IMR-90 (cell line): ENCODE data around the gene AOX1. TPM values are rescaled to one million over a fixed set of nuclear protein-coding genes. Genes with fewer than 3 reads are reported as not detected.

Experiments used
- ATAC-seq: fragments of 200-7000 bp; cut with Tn5 transposase; 2 replicates; pipeline ENCODE4 v1.9.1; 2020; ENCODE audit warnings: low read depth, mild to moderate bottlenecking, moderate library complexity
- BruUV-seq: library from RNA; stranded (reverse); fragments of 400-500 nt; replicated peaks from 2 replicates; lab custom pipeline; 2021; lab: Mats Ljungman, UMichigan
- CTCF ChIA-PET: fragments of 300-600 bp; formaldehyde crosslinking; extraction: SDS; loops from one replicate; lab custom pipeline; 2021; ENCODE audit warnings: antibody characterized with exemption; lab: Yijun Ruan, JAX
- POLR2A ChIA-PET: fragments of 300-600 bp; sonication (Branson Sonifier 250); formaldehyde crosslinking; loops from one replicate; lab custom pipeline; 2022; ENCODE audit warnings: antibody characterized with exemption; ENCODE audit not compliant: unreplicated experiment; lab: Charles Lee
- DNase-seq: peaks from one replicate; pipeline ENCODE4 v3.0.0; 2013
- H2AFZ ChIP-seq: replicated peaks from 2 replicates; pipeline ENCODE3; 2013; ENCODE audit warnings: low read length, mild to moderate bottlenecking; ENCODE audit not compliant: poor library complexity
- H2AK5ac ChIP-seq: 2 replicates; pipeline ENCODE4 v1.6.1; 2013; ENCODE audit warnings: low read depth, low read length, inconsistent platforms
- H2AK9ac ChIP-seq: replicated peaks from 2 replicates; pipeline ENCODE3; 2013; ENCODE audit warnings: mild to moderate bottlenecking, low read depth, low read length, moderate library complexity; ENCODE audit not compliant: poor library complexity
- H2BK120ac ChIP-seq: 2 replicates; pipeline ENCODE4 v1.6.1; 2013; ENCODE audit warnings: low read depth, low read length, inconsistent platforms
- H2BK15ac ChIP-seq: 3 replicates; pipeline ENCODE4 v1.6.1; 2013; ENCODE audit warnings: low read depth, low read length, inconsistent platforms
- H2BK20ac ChIP-seq: 2 replicates; pipeline ENCODE4 v1.6.1; 2013; ENCODE audit warnings: low read depth, mild to moderate bottlenecking, inconsistent platforms, low read length, moderate library complexity
- H2BK5ac ChIP-seq: 2 replicates; pipeline ENCODE4 v1.6.1; 2013; ENCODE audit warnings: mild to moderate bottlenecking, low read depth, low read length, inconsistent platforms; ENCODE audit not compliant: poor library complexity, severe bottlenecking
- H3K14ac ChIP-seq: replicated peaks from 2 replicates; pipeline ENCODE4 v1.6.1; 2013; ENCODE audit warnings: low read depth, low read length, inconsistent platforms
- H3K18ac ChIP-seq: 2 replicates; pipeline ENCODE4 v1.6.1; 2013; ENCODE audit warnings: low read depth, low read length, control low read depth
- H3K23ac ChIP-seq: 2 replicates; pipeline ENCODE4 v1.6.1; 2013; ENCODE audit warnings: low read depth, low read length, inconsistent platforms
- H3K27ac ChIP-seq: 2 replicates; pipeline ENCODE4 v1.5.1; 2013; ENCODE audit warnings: mild to moderate bottlenecking, control low read depth, low read length; ENCODE audit not compliant: insufficient read depth
- H3K27me3 ChIP-seq: 2 replicates; pipeline ENCODE4 v1.6.1; 2013; ENCODE audit warnings: low read length; ENCODE audit not compliant: control insufficient read depth, insufficient read depth
- H3K36me3 ChIP-seq: 2 replicates; pipeline ENCODE4 v1.6.1; 2013; ENCODE audit warnings: low read length, mixed read lengths; ENCODE audit not compliant: control insufficient read depth, insufficient read depth
- H3K4ac ChIP-seq: 2 replicates; pipeline ENCODE4 v1.6.1; 2013; ENCODE audit warnings: low read depth, low read length, inconsistent platforms
- H3K4me1 ChIP-seq: 2 replicates; pipeline ENCODE4 v1.6.1; 2013; ENCODE audit warnings: low read length, mixed read lengths; ENCODE audit not compliant: control insufficient read depth, insufficient read depth
- H3K4me2 ChIP-seq: 2 replicates; pipeline ENCODE4 v1.6.1; 2013; ENCODE audit warnings: low read depth, mild to moderate bottlenecking, control low read depth, low read length, moderate library complexity
- H3K4me3 ChIP-seq: 2 replicates; pipeline ENCODE4 v1.5.1; 2013; ENCODE audit warnings: low read depth, mild to moderate bottlenecking, control low read depth, low read length, moderate library complexity; ENCODE audit not compliant: insufficient read depth
- H3K56ac ChIP-seq: 2 replicates; pipeline ENCODE4 v1.6.1; 2013; ENCODE audit warnings: low read length, inconsistent platforms; ENCODE audit not compliant: insufficient read depth; ENCODE audit errors: extremely low read depth
- H3K79me1 ChIP-seq, 2 experiments: 2 replicates each; pipeline ENCODE4 v1.6.1; 2013; ENCODE audit warnings: low read length in 2 of 2, inconsistent platforms in 1 of 2, low read depth in 1 of 2
- H3K9ac ChIP-seq: 2 replicates; pipeline ENCODE4 v1.6.1; 2013; ENCODE audit warnings: low read depth, low read length, control low read depth
- H3K9me1 ChIP-seq: 2 replicates; pipeline ENCODE4 v1.6.1; 2013; ENCODE audit warnings: low read length, inconsistent platforms; ENCODE audit not compliant: insufficient read depth
- H3K9me3 ChIP-seq: 2 replicates; pipeline ENCODE4 v1.6.1; 2013; ENCODE audit warnings: low read length; ENCODE audit not compliant: control insufficient read depth, insufficient read depth
- H4K20me1 ChIP-seq: 2 replicates; pipeline ENCODE4 v1.6.1; 2013; ENCODE audit warnings: low read length, inconsistent platforms; ENCODE audit not compliant: insufficient read depth
- H4K5ac ChIP-seq: 2 replicates; pipeline ENCODE4 v1.6.1; 2013; ENCODE audit warnings: mild to moderate bottlenecking, low read depth, low read length, control low read depth
- H4K8ac ChIP-seq, 2 experiments: 2 replicates each; pipeline ENCODE4 v1.6.1; 2013; ENCODE audit warnings: low read depth in 2 of 2, low read length in 2 of 2, control low read depth in 1 of 2, inconsistent platforms in 1 of 2
- H4K91ac ChIP-seq: 2 replicates; pipeline ENCODE4 v1.6.1; 2013; ENCODE audit warnings: low read depth, low read length, inconsistent platforms; ENCODE audit not compliant: insufficient read depth
- BHLHE40 ChIP-seq: fragments of 150-350 bp; IDR thresholded peaks from 2 replicates; pipeline ENCODE4 v1.6.1; 2016; ENCODE audit warnings: mild to moderate bottlenecking, low read depth, low read length
- CEBPB ChIP-seq: IDR thresholded peaks from 2 replicates; pipeline ENCODE4 v1.6.1; 2012; ENCODE audit warnings: low read depth, low read length, improper control_type of control experiment
- CHD1 ChIP-seq: IDR thresholded peaks from 2 replicates; pipeline ENCODE4 v1.6.1; 2012; ENCODE audit warnings: low read depth, low read length, improper control_type of control experiment
- CTCF ChIP-seq: conservative IDR thresholded peaks from 2 replicates; pipeline ENCODE4 v1.5.1; 2012; ENCODE audit warnings: mild to moderate bottlenecking, low read depth, low read length, improper control_type of control experiment
- MAFK ChIP-seq: IDR thresholded peaks from 2 replicates; pipeline ENCODE4 v1.6.1; 2012; ENCODE audit warnings: low read depth, low read length, improper control_type of control experiment
- MAZ ChIP-seq: IDR thresholded peaks from 2 replicates; pipeline ENCODE4 v1.6.1; 2012; ENCODE audit warnings: low read depth, mild to moderate bottlenecking, low read length, improper control_type of control experiment, moderate library complexity, borderline replicate concordance
- NFE2L2 ChIP-seq: fragments of 150-350 bp; IDR thresholded peaks from 2 replicates; pipeline ENCODE4 v1.6.1; 2016; ENCODE audit warnings: low read depth, mild to moderate bottlenecking, low read length
- POLR2A ChIP-seq: IDR thresholded peaks from 2 replicates; pipeline ENCODE4 v1.6.1; 2012; ENCODE audit warnings: mild to moderate bottlenecking, low read depth, low read length
- RAD21 ChIP-seq: IDR thresholded peaks from 2 replicates; pipeline ENCODE4 v1.6.1; 2012; ENCODE audit warnings: low read length, improper control_type of control experiment
- RCOR1 ChIP-seq: IDR thresholded peaks from 2 replicates; pipeline ENCODE4 v1.6.1; 2012; ENCODE audit warnings: mild to moderate bottlenecking, low read length, improper control_type of control experiment; ENCODE audit not compliant: insufficient replicate concordance
- RFX5 ChIP-seq: IDR thresholded peaks from 2 replicates; pipeline ENCODE4 v1.8.0; 2012; ENCODE audit warnings: low read depth, mild to moderate bottlenecking, low read length, moderate library complexity
- SMC3 ChIP-seq: fragments of 150-350 bp; IDR thresholded peaks from 2 replicates; pipeline ENCODE4 v1.6.1; 2016; ENCODE audit warnings: low read depth, mild to moderate bottlenecking, antibody characterized with exemption, low read length, moderate library complexity
- USF2 ChIP-seq: fragments of 150-350 bp; IDR thresholded peaks from 2 replicates; pipeline ENCODE4 v1.6.1; 2017; ENCODE audit warnings: mild to moderate bottlenecking, antibody characterized with exemption, low read length, low read depth
- WGBS, 2 experiments: methylation state at CpG; one replicate each; pipeline versions ENCODE4 v1.1.5 to v1.1.7; 2013; ENCODE audit warnings: missing lambda C conversion rate in 2 of 2; ENCODE audit not compliant: insufficient read length in 1 of 2; ENCODE audit errors: extremely low coverage in 2 of 2; 5-methylcytosine and 5-hydroxymethylcytosine counted together
- dilution Hi-C: fragments of 300-500 bp; cut with HindIII; formaldehyde crosslinking; loops from one replicate; pipeline ENCODE4 v1.14.3; 2018; ENCODE audit warnings: low sequenced_read_pairs; ENCODE audit not compliant: unreplicated experiment
- in situ Hi-C: fragments of 300-500 bp; cut with MboI; formaldehyde crosslinking; loops from 3 replicates; pipeline ENCODE4 v1.14.3; 2019; ENCODE audit warnings: low sequenced_read_pairs, inconsistent platforms, mixed read lengths
- intact Hi-C: fragments of 100-400 bp; cut with micrococcal nuclease; formaldehyde crosslinking; loops from 2 replicates; pipeline ENCODE4 v1.10.0; 2022
- polyA plus RNA-seq, 3 experiments: library from polyadenylated mRNA; depleted of rRNA; stranded (reverse); fragments of >200 nt; gene quantifications; 2 replicates each; pipeline ENCODE4 v1.2.3, GENCODE V29; 2012; ENCODE audit warnings: low replicate concordance in 1 of 3
- total RNA-seq: library from RNA; depleted of rRNA; stranded (reverse); fragments of >200 nt; gene quantifications from 2 replicates; pipeline ENCODE4 v1.2.3, GENCODE V29; 2012

AOX1 gene
- total and polyA plus RNA-seq, 2 of the 4 experiments (the other 2 are of a cell fraction), result 21.7 to 59.9 TPM

DNA sequence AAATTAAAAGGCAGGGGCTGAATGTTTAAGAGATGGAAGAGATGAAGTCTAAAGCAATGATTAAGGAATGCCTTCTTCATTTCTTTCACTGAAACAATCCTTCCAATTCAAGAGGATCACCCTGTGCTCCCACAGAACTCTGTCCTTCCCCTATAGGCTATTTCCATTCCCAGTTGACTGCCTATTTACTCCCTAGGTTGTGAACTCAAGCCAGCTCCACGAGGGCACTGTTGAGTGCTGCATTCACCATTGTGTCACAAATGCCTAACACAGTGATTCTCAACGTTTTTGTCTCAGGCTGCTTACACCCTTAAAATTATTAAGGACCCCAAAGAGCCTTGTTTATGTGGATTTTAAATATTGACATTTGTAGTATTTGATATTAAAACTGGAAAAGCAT is 112.4 kb downstream of the AOX1 start:
- no peak overlapping the region for H3K23ac ChIP-seq

More for the DNA sequence above, 112.4 kb downstream of the AOX1 start:
- H3K79me1 ChIP-seq, result no peaks in the 10 kb centered on the region
- H3K9me1 ChIP-seq, result no peaks in the 10 kb centered on the region
- no peak overlapping the region for H3K4me2 ChIP-seq
- H2BK15ac ChIP-seq, result no peak overlapping the region
- no peak overlapping the region for H3K4ac ChIP-seq
- no peak overlapping the region for H3K9ac ChIP-seq
- no peak for TF ChIP-seq MAZ
- TF ChIP-seq RFX5, result no peak
- TF ChIP-seq CTCF, result no peak
- TF ChIP-seq CHD1, result no peak
- no peak for TF ChIP-seq MAFK
- no peak for TF ChIP-seq CEBPB
- no peak for TF ChIP-seq BHLHE40
- TF ChIP-seq SMC3, result no peak
- TF ChIP-seq RAD21, result no peak
- no peak for TF ChIP-seq RCOR1
- no peak for TF ChIP-seq POLR2A
- no peak for TF ChIP-seq NFE2L2
- TF ChIP-seq USF2, result no peak
- H3K36me3 ChIP-seq, result no peaks in the 10 kb centered on the region
- no peak overlapping the region for H4K5ac ChIP-seq
- no CpG with 5 or more reads among the region's 2 CpGs for WGBS, 2 experiments
- H3K9me3 ChIP-seq, result no peaks in the 10 kb centered on the region
- dilution Hi-C loops, result no loop called here
- no peak overlapping the region for H2AK9ac ChIP-seq
- in situ Hi-C loops, result loop anchor here (5.0 kb wide), 1 partner anchor 116 kb away; no protein-coding TSS in a partner anchor
- DNase-seq, result no peak
- ChIA-PET POLR2A (no interaction called here), CTCF (interaction anchor here (0.7 to 1.0 kb wide), 2 partner anchors 15 to 79 kb away, joined by 3 read pairs; no protein-coding TSS in a partner anchor)
- no peak overlapping the region for H3K18ac ChIP-seq
- H2BK5ac ChIP-seq, result no peak overlapping the region
- intact Hi-C loops, result no loop called here
- H3K4me1 ChIP-seq, result peaks cover 6% of the 10 kb centered on the region; the same call in 1 of the 2 replicates
- H4K91ac ChIP-seq, result no peak overlapping the region
- H4K20me1 ChIP-seq, result no peaks in the 10 kb centered on the region
- BruUV-seq, result no TSS peak
- no peak overlapping the region for H3K4me3 ChIP-seq
- ATAC-seq, result no peak
- H3K27me3 ChIP-seq, result peaks cover 5% of the 10 kb centered on the region
- no peak overlapping the region for H3K27ac ChIP-seq
- H4K8ac ChIP-seq, result no peak overlapping the region
- H3K56ac ChIP-seq, result no peak overlapping the region
- H2AK5ac ChIP-seq, result no peak overlapping the region
- no peak overlapping the region for H2BK120ac ChIP-seq
- H2AFZ ChIP-seq, result no peak overlapping the region
- no peak overlapping the region for H2BK20ac ChIP-seq
- no peak overlapping the region for H3K14ac ChIP-seq
